NOMO-1 (cell line): ENCODE data around the gene ZNF10.

ENCODE experiments used
- DNase-seq, 2 experiments: peaks; one replicate each; lab custom pipeline; 2025; ENCODE audit not compliant: unreplicated experiment in 2 of 2; lab: John Stamatoyannopoulos, UW

ZNF10 gene

DNA sequence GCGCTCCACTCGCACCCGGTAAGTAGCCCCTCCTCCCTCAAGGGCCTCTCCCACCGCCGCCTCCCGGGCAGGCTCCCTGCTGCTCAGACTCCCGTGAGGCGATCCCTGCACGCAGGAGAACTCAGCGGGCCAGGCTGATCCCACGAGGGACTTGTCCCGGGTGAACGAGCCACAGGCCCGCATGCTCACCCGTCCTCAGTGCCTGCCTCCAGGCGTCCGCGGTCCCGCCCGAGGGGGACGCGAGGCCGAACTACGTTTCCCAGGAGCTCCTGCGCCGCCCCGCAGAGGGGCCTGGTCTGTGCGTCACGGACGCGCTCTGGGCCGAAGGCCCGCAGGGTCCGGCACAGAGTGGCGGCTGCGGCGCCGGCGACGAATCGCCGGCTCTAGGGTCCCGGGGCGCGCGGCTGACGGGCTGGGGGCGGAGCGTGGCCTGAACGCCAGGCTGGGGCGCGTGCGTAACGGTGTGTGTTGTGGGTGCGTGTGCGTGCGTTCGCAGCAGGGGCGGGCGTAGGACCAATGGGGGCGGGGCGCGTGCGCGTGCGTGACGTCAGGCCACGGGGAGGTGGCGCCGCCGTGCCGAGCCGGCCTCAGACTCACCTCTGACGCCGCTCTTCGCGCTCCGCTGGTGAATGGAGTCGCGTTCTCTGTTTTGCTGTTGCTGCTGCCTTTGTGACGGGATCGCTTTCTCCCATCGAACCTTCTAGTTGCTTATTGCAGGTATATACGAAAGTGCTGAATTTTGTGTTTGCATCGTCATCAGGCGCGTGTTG lies at the start of gene ZNF10, which contains the start of gene ZNF891:
TSS of gene ZNF10 (plus strand) at position 590 of the 770 bp plus-strand sequence. CDS start 13,866 bp downstream, outside the sequence.
TSS of gene ZNF891 (minus strand) at position 237 of the 770 bp plus-strand sequence. CDS start 8,356 bp downstream, outside the sequence.
- peak; percentile 96 to 98 for DNase-seq

- DNase-seq: peak in 1 of 2 experiments; percentile 58
Measured at GRCh38 chr12:133081159-133081780, 49.2 kb upstream of the ZNF10 start.

GRCh38 chr12:133083345-133083744 lies 47.1 kb upstream of the ZNF10 start:
- no peak for DNase-seq

GRCh38 chr12:133105620-133106019 lies 24.8 kb upstream of the ZNF10 start:
- no peak for DNase-seq

DNA sequence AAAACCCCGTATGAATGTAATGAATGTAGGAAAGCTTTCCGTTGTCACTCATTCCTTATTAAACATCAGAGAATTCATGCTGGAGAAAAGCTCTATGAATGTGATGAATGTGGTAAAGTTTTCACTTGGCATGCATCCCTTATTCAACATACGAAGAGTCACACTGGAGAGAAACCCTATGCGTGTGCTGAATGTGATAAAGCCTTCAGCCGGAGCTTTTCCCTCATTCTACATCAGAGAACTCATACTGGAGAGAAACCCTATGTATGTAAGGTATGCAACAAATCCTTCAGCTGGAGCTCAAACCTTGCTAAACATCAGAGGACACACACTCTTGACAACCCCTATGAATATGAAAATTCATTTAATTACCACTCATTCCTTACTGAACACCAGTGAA lies 24.2 kb upstream of the ZNF10 start:
- no peak for DNase-seq

- no peak for DNase-seq
Measured at GRCh38 chr12:133107121-133107520, 23.3 kb upstream of the ZNF10 start.

GRCh38 chr12:133108150-133108549 lies 22.3 kb upstream of the ZNF10 start:
- no peak for DNase-seq

- DNase-seq: no peak
Measured at GRCh38 chr12:133120385-133121191, 9.8 kb upstream of the ZNF10 start.

GRCh38 chr12:133124674-133125073 lies 5.8 kb upstream of the ZNF10 start:
- DNase-seq: no peak

GRCh38 chr12:133129368-133130037 lies 924 bp upstream of the ZNF10 start:
- peak; percentile 7 to 21 for DNase-seq

GRCh38 chr12:133130808-133131128 lies 341 bp downstream of the ZNF10 start:
- peak in 1 of 2 experiments; percentile 38 for DNase-seq

- no peak for DNase-seq
Measured at GRCh38 chr12:133135747-133136146, 5.3 kb downstream of the ZNF10 start.

GRCh38 chr12:133145981-133146380 lies 15.6 kb downstream of the ZNF10 start:
- no peak for DNase-seq

DNA sequence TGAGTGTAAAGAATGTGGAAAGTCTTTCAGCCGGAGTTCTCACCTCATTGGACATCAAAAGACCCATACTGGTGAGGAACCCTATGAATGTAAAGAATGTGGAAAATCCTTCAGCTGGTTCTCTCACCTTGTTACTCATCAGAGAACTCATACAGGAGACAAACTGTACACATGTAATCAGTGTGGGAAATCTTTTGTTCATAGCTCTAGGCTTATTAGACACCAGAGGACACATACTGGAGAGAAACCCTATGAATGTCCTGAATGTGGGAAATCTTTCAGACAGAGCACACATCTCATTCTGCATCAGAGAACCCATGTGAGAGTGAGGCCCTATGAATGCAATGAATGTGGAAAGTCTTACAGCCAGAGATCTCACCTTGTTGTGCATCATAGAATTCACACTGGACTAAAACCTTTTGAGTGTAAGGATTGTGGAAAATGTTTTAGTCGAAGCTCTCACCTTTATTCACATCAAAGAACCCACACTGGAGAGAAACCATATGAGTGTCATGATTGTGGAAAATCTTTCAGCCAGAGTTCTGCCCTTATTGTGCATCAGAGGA lies 25.8 kb downstream of the ZNF10 start:
- DNase-seq: no peak

GRCh38 chr12:133165776-133166175 lies 35.3 kb downstream of the ZNF10 start:
- no peak for DNase-seq

DNA sequence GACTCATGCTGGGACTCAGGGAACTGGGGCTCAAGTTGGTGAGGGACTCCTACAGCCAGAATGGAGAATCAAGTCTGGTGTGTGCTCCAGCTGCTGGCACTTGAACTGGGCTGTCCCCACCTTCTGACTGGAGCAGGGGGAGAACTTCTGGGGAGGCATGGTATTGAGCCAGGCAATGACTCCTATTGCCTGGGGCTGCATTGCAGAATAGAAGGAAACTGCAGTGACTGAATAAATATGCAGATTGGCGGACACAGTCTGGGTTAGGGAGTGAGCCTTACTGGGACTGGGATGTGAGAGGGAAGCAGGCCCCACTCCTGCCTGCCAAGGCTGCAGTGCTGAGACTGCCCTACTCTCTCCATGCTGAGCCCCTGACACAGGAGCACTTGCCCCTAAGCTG lies 42.1 kb downstream of the ZNF10 start:
- no peak for DNase-seq

- DNase-seq: no peak
Measured at GRCh38 chr12:133174901-133175300, 44.5 kb downstream of the ZNF10 start.

GRCh38 chr12:133180669-133181068 lies 50.2 kb downstream of the ZNF10 start:
- no peak for DNase-seq

- peak; percentile 91 for DNase-seq
Measured at GRCh38 chr12:133181238-133181959, 51.0 kb downstream of the ZNF10 start, which contains the start of gene ZNF268. Gene ZNF268, plus strand, starts transcription at chr12:133181495. Its CDS starts 503 bp downstream, at chr12:133181998.

DNA sequence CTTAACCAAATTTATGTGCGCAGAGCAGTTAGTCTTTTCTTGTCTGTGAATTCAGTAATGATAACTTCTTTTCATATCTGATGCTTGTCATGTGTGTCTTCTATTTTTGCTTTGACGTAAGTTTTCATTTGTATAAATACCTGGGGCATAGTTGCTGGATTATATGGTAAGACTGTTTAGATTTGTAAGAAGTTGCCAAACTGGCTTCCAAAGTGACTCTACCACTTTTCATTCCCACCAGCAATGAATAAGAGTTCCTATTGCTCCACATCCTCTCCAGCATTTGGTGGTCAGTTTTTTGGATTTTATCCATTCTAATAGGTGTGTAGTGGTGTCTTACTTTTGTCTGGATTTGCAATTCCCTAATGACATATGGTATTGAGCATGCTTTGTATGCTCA lies 59.7 kb downstream of the ZNF10 start:
- DNase-seq: no peak
